Hepatic stellate cell (primary cell): ENCODE data around the gene UBL4B.
"Not testable (repeated sequence)": the region's sequence is repeated elsewhere in the genome, so short reads cannot be mapped to it uniquely, and the experiment has no call there.

Source experiments
- DNase-seq: peaks from one replicate; pipeline ENCODE4 v3.0.0; 2011; ENCODE audit warnings: low spot score

The UBL4B gene, protein sequence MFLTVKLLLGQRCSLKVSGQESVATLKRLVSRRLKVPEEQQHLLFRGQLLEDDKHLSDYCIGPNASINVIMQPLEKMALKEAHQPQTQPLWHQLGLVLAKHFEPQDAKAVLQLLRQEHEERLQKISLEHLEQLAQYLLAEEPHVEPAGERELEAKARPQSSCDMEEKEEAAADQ

DNA sequence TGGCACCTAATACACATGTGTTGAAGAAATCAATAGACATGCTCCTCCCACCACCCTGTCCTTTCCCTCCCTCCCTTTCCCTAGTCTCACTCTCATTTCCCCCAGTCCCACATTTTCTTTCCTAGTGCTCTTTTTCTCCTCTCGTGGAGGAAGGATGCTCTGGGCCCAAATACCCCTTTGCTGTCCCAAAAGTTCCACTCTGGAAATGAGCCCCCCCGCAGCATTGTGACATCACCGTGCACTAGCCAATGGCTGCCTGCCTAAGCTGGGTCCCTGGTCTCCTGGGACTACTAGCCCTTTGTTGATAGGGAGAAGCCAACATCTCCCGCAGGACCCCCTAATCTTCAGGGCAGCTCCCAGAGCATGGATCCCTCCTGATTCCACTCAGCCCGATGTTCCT is at the start of gene UBL4B:
Gene UBL4B (plus strand): TSS at position 301 of the 400 bp plus-strand sequence. CDS start 92 bp downstream, at position 393.
- no peak for DNase-seq

DNA sequence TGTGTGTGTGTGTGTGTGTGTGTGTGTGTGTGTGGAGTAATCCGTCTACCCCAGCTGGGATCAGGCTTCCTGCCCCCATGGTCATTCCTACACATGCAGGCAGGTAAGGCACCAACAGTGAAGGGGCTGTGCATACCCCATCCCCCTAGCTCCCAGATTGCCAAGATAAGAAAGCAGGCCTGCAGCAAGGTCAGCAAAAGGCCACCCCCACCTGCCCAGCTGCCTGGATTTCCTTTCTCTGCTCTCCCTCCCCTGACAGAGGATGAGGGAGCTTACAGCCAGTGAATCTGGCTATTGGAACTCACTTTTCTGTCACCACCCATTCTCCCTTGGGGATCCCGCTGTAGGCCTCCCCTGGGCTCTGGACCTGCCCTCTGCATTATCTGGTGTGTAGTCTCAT is 49.6 kb upstream of the UBL4B start:
- DNase-seq: no peak

DNA sequence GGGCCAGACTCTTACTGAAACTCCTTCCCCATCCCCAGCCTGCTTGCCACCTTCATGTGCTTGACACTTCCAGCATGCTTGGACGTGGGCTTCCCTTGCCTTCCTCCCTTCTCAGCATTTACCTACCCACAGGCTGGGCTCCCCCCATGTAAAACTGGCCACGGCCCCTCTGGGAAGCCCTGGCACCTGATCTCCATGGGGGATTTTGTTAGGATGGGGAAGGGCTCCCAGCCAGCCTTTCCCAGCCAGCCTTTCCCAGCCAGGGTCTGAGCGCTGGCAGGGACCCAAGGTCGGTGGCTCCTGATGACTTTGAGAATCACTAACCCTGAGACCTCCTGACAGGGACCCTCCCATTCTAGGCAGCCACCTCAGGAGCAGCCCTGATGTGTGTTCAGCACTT is 48.5 kb upstream of the UBL4B start:
- no peak for DNase-seq

DNA sequence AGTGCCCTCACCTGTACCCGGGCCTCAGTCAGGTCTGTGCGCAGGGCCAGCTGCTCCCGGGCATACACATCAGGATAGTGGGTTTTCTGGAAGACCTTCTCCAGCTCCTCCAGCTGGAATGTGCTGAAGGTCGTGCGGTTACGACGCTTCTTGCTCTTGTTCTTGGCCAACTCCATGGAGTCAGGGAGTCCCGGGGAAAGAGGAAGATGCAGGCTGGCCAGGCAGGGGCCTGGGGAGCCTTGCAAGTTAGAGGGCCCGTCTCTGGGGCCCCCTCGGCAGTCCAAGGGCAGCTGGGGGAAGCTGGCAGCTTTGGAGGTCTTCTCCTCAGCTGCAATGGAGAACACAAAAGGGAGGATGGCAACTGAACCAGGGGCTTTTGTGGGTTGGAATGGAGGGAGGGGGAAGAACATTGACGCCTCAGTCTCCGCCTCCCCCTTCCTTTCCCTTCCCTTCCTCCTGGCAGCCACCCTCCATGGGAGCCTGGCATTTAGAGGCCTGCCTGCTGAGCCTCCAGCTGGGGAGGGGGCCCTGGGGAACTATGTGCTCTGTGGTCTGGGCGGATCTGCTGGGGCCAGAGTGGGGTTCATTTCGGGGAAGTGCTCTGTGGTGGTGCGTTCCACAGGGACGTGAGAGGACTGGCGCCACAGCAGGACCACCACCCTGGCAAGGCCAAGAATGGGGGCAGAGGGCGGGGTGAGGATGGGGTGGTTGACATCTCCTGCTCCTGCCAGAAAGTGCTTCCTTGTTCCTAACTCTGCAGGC is 47.5 kb upstream of the UBL4B start:
- no peak for DNase-seq

DNA sequence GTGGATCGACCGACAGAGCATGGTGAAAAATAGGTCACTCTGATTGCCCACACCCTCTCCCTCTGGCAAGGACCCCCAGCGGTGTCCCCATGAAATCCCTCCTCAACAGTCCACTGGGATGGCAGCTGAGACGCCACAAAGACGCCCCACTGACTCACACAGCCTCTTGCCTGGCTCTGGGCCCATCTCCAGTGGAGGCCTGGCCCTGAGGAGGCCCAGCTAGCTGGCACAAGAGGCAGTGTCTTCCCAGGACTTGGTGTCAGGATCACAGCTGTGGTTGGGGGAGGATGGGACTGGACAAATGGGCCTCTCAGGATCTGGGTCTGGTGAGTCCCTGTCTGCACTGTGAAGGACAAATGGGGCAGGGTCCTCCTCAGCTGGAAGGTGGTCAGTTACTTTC is 46.4 kb upstream of the UBL4B start:
- DNase-seq: no peak

DNA sequence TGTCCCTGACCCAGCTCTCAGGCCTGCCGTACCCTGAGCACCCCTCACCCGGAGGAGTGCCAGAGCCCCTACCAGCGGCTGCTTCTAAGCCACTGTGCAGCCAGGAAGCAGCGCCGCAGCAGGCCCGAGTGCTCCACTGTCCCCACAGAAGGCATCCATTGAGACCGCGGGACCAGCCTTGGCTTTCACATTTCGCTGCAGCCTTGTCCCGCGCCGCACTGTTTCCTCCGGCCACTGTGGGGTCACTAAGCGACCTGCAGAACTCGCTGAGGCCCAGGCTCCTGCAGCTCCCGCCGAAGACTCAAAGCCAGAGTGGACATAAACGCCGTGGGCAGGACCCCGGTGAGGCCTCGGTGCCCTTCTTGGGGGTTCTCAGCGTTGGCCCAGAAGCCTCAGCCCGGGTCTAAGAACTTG is 44.8 kb upstream of the UBL4B start:
- no peak for DNase-seq

DNA sequence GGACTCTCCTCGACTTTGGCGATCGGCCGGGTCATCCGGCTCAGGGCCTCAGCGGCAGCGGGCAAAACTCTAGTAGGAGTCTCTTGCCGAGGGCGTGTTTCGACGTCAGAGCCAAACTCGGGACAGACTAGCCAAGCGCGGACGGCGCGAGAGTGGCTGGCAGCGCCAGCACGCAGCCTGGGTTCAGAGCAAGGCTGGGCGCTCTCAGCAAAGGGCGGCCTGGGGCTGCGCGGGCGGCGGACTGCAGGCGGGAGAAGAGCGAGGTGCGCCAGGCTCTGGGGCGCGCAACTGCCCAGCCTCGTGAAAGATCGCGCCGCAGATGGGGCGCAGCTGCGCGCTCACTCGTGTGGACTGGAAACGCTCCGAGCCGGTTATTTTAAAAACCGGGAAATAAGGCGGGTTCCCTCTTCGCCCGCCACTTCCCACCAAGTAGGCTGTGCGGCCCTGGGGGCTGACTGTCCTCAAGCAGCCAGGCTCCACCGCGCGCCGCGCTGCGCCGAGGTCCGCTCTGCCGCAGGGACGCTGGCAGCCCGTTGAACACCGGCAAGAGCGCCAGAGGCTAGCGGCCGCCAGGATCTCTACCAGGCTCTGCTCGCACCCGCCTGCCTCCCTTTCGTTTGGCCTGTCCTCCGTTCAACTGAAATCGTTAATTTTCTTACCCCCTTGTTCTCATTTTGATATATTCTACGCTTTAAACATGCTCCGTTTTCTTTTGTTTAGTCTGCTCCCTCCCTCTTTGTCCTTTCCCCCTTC is 44.2 kb upstream of the UBL4B start:
- no peak for DNase-seq

DNA sequence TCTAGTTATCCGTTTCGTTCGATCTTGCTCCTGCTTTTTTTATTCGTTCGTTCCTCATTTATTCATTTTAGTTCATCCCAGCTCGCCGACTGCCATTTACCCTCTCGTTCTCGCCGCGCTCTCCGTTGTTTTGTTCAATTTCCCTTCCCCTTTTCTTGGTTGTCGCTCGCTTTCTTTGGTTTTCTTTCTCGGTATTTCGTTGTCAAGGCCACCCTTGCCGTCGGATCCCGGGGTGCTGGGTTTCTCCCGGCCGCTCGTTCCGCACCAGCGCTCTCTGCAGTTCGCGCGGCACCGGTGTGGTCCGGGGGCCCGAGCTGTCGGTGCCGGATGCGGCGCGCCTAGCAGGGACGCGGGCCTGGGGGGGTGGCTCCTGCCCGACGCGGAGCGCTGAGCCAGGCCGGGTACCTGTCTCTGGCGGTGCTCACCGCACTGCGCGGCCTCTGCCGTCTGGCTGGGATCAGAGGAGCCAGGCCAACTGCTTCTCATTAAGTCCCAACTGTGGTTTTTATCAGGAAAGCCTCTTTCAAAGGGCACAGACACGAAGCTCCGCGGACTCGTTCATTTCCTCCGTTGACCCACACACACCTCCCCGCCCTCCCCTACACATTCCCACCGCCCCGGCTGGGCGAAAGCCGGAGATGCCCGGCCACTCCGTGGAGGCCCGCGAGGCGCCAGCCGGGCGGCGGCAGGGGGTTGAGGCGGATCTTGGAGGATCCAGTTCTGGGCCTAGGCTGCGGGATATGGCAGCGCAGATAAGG is 43.4 kb upstream of the UBL4B start:
- no peak for DNase-seq

DNA sequence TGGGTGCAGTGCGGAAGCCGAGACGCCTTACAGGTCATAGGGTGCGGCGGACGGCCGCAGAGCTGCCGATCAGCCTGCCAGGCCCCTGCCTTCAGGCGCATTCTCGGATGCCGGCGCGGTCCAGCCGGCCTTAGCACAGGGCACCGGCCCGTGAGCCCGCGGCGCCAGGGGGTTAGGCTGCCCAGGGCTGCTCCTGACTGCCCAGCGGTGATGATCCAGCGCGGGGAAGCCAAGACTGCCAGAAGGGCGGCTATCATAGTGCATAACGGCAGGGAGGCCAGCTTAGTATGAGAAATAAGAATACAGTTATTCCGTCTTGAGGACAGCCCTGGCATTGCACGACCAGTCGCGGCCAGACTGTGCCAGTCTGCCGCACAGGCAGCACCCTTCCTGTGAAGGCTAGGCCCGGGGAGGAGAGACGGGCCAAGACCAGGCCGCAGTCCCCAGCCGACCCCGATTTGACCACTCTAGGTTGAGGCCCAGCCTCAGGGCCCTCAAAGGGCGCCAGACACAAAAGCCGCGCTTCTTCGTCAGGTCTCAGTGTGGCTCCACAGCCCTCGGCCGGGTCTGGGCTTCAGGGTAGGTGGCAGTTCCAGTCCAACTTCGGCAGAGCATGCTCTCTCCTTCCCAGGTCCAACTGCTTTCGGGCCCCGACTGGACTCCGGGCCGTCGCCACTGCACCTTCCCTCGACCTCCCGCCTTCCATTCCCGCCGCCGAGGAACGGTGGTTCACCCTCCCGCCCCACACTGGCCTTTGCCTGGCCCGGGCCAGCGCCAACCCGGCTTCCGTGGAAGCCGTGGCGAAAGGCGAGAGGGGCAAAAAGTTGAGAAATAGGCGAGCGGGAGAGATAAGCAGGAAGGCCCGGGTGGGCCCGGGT is 42.6 kb upstream of the UBL4B start:
- no peak for DNase-seq

DNA sequence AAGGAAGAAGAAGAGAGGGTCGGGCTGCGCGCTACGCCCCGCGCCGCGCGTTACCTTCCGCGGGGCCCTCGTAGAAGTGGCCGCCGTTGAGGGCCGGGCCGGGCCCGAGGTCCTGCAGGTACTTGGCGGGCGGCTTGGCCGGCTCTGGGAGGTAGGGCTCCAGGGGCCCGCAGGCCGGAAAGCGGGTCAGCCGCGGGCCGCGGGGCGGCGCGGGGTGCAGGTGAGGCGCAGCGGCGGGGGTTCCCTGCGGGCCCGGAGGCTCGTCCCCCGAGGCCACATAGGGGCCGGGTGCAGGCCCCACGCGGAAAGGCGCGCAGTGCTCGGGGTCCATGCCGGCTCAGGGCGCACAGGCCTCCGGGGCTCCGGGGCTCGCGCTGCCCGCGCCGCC is 42.0 kb upstream of the UBL4B start:
- no peak for DNase-seq

DNA sequence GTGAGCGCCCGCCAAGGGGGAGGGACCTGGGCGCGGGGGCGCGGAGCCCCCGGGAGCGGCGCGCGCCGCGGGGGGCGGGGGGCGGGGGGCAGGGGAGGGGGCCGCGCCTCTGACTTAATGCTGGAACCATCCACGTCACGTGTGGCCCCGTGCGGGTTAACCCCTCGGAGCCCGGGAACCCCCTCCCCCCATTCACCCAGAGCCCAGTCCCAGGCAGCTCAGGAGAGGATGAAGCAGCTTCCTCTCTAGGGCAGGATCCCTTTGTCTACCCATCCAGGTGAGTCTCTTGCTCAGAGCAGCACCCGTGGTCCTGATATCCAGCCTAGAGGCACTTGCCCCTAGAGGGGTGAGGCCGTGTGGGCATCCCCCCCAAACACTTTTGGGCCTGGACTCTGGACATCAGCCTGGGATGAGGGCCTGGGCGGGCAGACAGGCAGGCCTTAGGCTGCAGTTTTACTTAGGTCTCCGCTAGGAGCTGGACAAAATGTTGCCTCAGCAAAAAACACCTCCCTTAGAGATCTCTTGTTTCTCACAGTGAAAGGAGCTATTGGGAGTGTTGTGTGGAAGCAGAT is 41.5 kb upstream of the UBL4B start, which contains the start of gene ALX3:
Gene ALX3 (minus strand): TSS at position 2 of the 572 bp plus-strand sequence. CDS start 60 bp downstream, outside the sequence.
- DNase-seq: no peak

DNA sequence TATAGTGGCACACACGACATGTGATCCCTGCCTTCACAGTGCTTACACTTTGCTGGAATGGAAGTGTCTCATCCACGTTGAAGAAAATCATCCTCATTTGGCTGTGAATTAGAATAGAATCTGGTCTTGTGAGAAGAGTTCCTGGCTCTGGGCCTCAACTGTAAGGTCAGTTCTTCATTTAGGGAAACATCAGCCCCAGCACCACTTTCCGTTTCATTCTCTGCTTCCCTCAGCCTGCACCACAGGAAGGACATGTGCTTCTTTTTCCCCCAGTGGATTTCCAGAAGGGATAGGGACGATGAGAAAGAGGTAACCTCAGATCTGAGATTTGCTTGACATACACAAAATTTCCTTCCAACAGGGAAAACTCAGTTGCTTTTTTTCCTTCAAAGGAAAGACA is 38.1 kb upstream of the UBL4B start:
- DNase-seq: no peak

DNA sequence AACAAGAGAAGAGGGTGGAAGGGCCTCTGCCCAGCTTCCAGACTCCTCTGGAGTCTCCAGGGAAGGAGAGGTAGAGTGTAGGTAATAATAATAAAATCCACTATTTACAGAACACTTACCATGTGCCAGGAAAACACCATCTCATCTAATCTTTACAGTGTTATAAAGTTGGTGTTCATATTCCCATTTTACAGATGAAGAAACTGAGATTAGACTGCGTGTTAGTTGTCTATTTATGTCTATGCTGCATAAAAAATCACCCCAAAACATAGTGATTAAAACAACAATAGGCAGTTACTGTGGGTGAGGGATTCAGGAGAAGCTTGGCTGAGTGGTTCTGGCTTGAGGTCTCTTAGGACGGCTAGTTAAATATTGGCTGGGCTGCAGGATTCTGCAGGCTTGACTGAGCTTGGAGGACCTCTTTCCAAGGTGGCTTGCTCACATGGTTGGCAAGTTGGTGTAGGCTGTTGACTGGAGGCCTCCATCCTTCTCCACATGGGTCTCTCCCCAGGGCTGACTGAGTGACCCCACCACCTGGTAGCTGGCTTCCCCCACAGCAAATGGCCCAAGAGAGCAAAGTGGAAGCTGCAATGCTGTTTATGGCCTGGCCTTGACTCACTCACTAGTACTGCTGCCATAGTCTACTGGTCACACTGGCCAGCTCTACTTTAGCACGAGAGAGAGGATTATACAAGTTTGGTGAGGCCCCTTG is 35.3 kb upstream of the UBL4B start:
- DNase-seq: no peak

DNA sequence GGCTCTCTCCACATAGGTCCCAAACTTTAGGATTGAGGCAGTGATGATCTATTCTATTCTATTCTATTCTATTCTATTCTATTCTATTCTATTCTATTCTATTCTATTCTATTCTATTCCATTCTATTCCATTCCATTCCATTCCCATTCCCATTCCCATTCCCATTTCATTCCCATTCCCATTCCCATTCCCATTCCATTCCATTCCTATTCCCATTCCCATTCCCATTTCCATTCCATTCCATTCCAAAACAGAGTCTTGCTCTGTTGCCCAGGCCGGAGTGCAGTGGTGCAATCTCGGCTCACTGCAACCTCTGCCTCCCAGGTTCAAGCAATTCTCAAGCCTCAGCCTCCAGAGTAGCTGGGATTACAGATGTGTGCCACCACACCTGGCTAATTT is 32.2 kb upstream of the UBL4B start:
- DNase-seq: not testable (repeated sequence)

DNA sequence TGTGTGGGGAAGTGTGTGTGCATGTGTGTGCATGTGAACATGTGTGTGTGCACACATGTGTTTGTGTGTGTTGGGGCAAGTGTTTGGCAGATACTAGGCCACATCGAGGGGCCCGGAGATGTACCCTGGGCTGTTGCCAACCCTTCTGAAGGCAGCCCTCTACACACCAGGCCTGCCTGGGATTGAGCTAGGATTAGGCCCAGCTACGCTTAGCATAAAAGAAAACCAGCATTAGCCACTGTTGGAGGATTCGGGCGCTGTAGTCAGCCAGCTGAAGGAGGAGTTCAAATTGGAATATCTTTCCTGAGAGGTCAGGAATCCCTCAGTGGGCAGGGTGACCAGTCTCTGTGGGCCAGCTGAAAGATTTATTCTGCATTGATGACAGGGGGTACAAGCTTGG is 31.2 kb upstream of the UBL4B start:
- DNase-seq: no peak

DNA sequence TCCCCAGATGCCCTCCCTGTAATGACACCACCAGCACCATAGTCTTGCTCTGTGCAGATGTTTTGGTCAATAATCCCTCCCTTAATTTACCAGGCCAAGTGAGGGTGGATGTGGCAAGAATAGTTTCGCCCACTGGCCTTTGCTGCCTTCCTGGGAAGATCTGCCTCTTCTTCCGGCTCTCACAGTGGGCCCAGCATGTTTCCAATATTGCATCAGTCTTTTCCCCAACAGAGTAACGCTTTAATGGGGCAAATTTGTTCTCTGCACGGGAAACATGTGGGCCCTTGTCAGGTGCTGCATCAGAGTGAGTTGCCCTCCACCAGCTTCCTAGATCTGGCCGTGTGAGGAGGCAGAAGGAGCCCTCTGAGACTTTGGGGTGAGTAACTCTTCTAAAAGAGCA is 29.8 kb upstream of the UBL4B start:
- no peak for DNase-seq

DNA sequence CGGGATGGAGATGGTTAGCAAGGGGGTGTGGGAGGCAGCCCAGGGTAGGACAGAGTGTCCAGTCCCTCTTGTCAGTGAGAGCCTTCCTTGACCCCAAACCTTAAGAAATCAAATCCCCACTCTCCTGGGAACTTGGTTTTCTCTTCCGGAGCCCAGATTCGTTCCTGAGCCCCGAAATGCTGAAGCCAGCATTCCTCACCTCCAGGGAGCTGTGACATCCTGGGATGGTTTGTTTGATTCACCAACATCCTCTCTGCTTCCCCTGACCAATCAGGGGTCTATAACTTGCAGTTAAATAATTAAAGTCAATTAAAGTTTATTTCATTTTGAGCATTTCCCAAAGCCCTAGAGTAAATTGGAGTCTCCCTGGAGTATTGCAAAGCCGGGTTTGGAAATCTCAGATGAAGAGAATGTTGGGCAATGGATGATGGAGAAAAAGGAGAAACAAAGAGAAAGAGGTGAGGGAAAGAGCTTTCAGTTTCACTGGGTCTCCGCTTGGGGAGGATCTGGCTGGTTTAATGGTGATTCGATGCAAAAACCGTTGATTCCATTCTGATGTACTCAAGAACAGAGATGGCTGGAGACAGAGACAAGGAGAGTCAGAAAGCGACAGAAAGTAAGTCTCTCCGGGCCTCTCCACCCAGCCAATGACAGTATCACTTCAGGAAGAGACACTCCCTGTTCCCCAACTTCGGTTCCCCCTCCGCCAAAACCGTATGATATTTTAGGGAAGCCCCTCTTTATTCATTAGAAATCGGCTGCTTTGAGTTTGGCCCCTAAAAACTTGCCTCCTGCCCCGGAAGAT is 29.0 kb upstream of the UBL4B start:
- no peak for DNase-seq

DNA sequence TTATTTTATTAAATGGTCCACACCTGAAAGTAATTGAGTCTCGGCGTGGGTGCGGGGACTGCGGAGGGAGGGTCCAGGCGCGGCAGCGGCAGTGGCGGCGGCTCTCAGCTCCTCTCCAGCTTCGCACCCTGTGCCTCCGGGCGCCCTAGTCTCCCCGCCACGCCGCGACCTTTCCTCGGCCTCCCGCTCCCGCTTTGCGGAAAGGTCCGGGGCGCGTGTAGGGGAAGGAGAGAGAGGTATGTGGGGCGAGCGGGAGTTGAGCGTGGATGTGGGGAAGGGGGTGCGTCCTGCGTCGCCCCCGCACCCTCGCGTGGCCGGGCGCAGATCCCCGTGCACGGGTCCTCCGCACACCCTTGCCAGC is 28.4 kb upstream of the UBL4B start:
- DNase-seq: no peak

DNA sequence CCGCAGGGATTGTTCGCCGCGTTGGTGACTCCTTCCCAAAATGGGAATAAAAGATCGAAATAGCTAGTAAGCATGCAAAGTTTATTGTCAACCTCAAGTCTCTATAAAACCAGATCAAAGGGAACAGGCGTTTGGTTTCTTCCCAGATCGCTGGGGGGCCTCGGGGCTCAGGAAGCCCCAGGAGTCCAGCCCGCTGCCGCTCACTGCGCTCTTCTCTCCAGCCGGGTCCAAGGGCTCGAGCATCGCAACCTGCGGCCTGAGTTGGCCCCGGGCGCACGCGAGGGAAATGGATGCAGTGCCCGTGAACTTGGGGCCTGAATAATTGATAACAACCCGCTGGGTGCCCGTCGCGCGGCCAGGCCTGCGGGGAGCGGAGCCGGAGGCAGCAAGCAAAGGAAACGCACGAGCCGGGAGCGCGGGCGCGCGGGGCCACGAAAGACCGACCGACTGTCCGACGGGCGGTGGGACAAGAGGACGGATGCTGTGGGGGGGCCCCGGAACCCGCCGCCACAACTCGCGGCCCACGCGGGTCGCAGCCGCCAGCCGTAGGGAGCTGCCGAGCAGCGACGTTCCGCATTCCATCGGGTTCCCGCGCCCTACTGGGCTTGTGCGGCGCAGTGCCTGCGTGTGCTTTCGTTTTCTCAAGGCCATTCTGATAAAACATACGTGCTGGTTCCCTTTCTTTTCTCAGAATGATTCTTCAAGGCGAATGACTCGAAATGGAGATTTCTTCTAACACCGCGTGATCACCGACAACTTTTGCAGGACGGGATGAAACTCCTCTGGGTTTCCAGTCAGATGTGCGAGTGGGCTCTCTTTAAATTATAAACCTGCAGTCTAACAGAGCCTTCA is 27.8 kb upstream of the UBL4B start:
- peak; percentile 76 for DNase-seq
